ENCODE results near the gene SH3TC1. TPM values are rescaled to one million over a fixed set of nuclear protein-coding genes. Genes with fewer than 3 reads are reported as not detected.

The SH3TC1 gene
- polyA plus RNA-seq, 3 donors: 36.9 to 85.7 (median 41.9) TPM

DNA sequence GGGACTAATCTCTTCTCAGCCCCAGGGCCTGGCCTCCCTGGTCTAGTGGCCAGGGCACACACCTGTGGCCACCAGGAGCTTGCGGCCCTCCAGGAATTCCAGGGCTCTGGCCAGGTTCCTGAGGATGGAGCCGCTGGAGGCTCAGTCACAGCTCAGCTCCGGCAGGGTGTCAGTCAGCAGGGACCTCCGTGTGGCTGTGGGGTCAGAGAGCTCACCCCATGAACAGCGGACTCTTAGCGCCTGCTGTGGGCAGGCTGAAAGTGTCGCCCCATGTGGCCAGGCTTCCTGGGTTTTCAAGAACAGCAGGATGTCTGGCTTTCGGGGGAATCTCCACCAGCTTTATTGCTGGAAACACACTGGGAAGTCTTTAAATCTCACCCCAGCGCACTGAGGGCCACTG is 19.3 kb upstream of the SH3TC1 start:
- Histone ChIP-seq H3K36me3 (replicated peaks in 1 of 2; ENCODE audit: control insufficient read depth in 1 of 2, insufficient read depth in 2 of 2, low read length in 2 of 2) (no peaks in the 10 kb centered on the region), H3K4me2 (replicated peaks; ENCODE audit: extremely low read depth, low read length, poor library complexity, severe bottlenecking) (no peak overlapping the region), H4K20me1 (ENCODE audit: insufficient read depth, low read length) (no peaks in the 10 kb centered on the region), H3K9ac (ENCODE audit: insufficient read depth, low read length, poor library complexity, severe bottlenecking) (no peak overlapping the region), H3K79me2 (ENCODE audit: insufficient read depth, low read length) (no peaks in the 10 kb centered on the region), H3K4me1 (ENCODE audit: control insufficient read depth in 1 of 2, insufficient read depth in 2 of 2, low read length in 2 of 2) (no peaks in the 10 kb centered on the region), H2AFZ (ENCODE audit: insufficient read depth, low read depth, low read length, poor library complexity, severe bottlenecking) (no peak overlapping the region), H3K9me3 (replicated peaks in 1 of 2; ENCODE audit: control insufficient read depth in 1 of 2, insufficient read depth in 1 of 2, low read length in 2 of 2) (no peaks in the 10 kb centered on the region), H3K27me3 (ENCODE audit: control insufficient read depth in 2 of 2, insufficient read depth in 2 of 2, low read length in 2 of 2) (no peaks in the 10 kb centered on the region), H3K27ac (ENCODE audit: low read depth in 1 of 2, low read length in 2 of 2) (no peak overlapping the region), H3K4me3 (replicated peaks in 1 of 3; ENCODE audit: low read depth in 2 of 3, low read length in 3 of 3) (no peak overlapping the region)
- Mint-ChIP-seq H3K27me3 (ENCODE audit: low read depth in 3 of 3) (peaks cover 0 to 6% (median 1%) of the 10 kb centered on the region in 3 donors), H3K36me3 (no peaks in the 10 kb centered on the region), H3K27ac (no peak overlapping the region), H3K4me3 (no peak overlapping the region), H3K9me3 (no peaks in the 10 kb centered on the region), H3K4me1 (peaks cover 4% of the 10 kb centered on the region)
- DNase-seq: no peak
- intact Hi-C loops (cut with micrococcal nuclease): loop anchor here in 1 of 2 donors (5.0 kb wide), 2 partner anchors 43 to 63 kb away; no protein-coding TSS in a partner anchor
- TF ChIP-seq, protein P1, sequence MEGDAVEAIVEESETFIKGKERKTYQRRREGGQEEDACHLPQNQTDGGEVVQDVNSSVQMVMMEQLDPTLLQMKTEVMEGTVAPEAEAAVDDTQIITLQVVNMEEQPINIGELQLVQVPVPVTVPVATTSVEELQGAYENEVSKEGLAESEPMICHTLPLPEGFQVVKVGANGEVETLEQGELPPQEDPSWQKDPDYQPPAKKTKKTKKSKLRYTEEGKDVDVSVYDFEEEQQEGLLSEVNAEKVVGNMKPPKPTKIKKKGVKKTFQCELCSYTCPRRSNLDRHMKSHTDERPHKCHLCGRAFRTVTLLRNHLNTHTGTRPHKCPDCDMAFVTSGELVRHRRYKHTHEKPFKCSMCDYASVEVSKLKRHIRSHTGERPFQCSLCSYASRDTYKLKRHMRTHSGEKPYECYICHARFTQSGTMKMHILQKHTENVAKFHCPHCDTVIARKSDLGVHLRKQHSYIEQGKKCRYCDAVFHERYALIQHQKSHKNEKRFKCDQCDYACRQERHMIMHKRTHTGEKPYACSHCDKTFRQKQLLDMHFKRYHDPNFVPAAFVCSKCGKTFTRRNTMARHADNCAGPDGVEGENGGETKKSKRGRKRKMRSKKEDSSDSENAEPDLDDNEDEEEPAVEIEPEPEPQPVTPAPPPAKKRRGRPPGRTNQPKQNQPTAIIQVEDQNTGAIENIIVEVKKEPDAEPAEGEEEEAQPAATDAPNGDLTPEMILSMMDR (IDR thresholded peaks at IDR 0.05): no peak
- 81% methylated on average over 9 of the region's 9 CpGs for WGBS (ENCODE audit: insufficient coverage)

DNA sequence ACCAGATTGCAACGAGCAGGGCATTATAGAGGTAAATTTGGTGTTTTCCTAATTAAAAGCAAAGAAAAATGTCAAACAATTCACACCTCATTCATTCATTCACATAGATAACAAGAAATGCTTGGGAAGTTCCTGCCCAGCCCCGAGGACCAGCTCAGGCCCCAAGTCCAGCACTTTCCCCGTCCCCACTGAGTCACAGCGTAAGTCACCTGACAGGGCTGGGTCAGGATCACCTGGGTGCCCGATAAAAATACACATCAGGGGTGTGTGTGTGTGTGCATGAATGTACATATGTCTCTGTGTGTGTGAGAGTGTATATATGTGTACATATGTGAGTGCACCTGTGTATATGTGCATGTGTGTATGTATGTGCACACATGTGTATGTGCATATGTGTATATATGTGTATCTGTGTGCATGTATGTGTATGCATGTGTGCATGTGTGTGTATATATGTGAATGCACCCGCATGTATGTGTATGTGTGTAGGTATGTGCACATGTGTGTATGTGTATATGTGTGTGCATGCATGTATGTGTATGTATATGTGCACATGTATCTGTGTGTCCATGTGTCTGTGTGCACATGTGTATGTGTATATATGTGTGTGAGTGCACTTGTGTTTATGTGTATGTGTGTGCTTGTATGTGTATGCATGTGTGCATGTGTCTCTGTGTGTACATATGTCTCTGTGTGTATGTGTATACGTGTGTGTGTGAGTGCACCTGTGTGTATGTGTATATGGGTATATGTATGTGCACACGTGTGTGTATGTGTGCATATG is 18.6 kb upstream of the SH3TC1 start:
- H3K27ac ChIP-seq (ENCODE audit: low read depth in 1 of 2, low read length in 2 of 2): no peak overlapping the region
- H2AFZ ChIP-seq (ENCODE audit: insufficient read depth, low read depth, low read length, poor library complexity, severe bottlenecking): no peak overlapping the region
- H3K9me3 ChIP-seq (replicated peaks in 1 of 2; ENCODE audit: control insufficient read depth in 1 of 2, insufficient read depth in 1 of 2, low read length in 2 of 2): no peaks in the 10 kb centered on the region
- no peak for DNase-seq
- H4K20me1 ChIP-seq (ENCODE audit: insufficient read depth, low read length): no peaks in the 10 kb centered on the region
- no peaks in the 10 kb centered on the region for H3K36me3 Mint-ChIP-seq
- H3K4me3 ChIP-seq (replicated peaks in 1 of 3; ENCODE audit: low read depth in 2 of 3, low read length in 3 of 3): no peak overlapping the region
- H3K79me2 ChIP-seq (ENCODE audit: insufficient read depth, low read length): no peaks in the 10 kb centered on the region
- H3K4me1 ChIP-seq (ENCODE audit: control insufficient read depth in 1 of 2, insufficient read depth in 2 of 2, low read length in 2 of 2): no peaks in the 10 kb centered on the region
- no peak overlapping the region for H3K9ac ChIP-seq (ENCODE audit: insufficient read depth, low read length, poor library complexity, severe bottlenecking)
- peaks cover 4% of the 10 kb centered on the region for H3K4me1 Mint-ChIP-seq
- H3K9me3 Mint-ChIP-seq: no peaks in the 10 kb centered on the region
- no peaks in the 10 kb centered on the region for H3K27me3 ChIP-seq (ENCODE audit: control insufficient read depth in 2 of 2, insufficient read depth in 2 of 2, low read length in 2 of 2)
- peaks cover 0 to 6% (median 5%) of the 10 kb centered on the region in 3 donors for H3K27me3 Mint-ChIP-seq (ENCODE audit: low read depth in 3 of 3)
- H3K36me3 ChIP-seq (replicated peaks in 1 of 2; ENCODE audit: control insufficient read depth in 1 of 2, insufficient read depth in 2 of 2, low read length in 2 of 2): no peaks in the 10 kb centered on the region
- H3K4me2 ChIP-seq (replicated peaks; ENCODE audit: extremely low read depth, low read length, poor library complexity, severe bottlenecking): no peak overlapping the region
- TF ChIP-seq, protein P1 (IDR thresholded peaks at IDR 0.05): no peak
- 96% methylated on average over 5 of the region's 8 CpGs for WGBS (ENCODE audit: insufficient coverage)
- no peak overlapping the region for H3K27ac Mint-ChIP-seq
- no peak overlapping the region for H3K4me3 Mint-ChIP-seq
- intact Hi-C loops (cut with micrococcal nuclease): no loop called here

Measured in CD14-positive monocyte (primary cell).